Endothelial cell of umbilical vein (primary cell): ENCODE results near the gene EID2B. TPM values are rescaled to one million over a fixed set of nuclear protein-coding genes. Genes with fewer than 3 reads are reported as not detected.

Experiments
- BruUV-seq: library from RNA; stranded (reverse); fragments of 400-500 nt; replicated peaks from 2 replicates; lab custom pipeline; 2021; lab: Mats Ljungman, UMichigan
- CTCF ChIA-PET: fragments of 300-600, 350-600 bp; sonication (Branson Sonifier 250); formaldehyde crosslinking; loops from one replicate; lab custom pipeline; 2021; ENCODE audit warnings: antibody characterized with exemption, inconsistent platforms; lab: Charles Lee
- POLR2A ChIA-PET: fragments of 300-600, 350-600 bp; sonication (Branson Sonifier 250); formaldehyde crosslinking; loops from one replicate; lab custom pipeline; 2021; ENCODE audit warnings: antibody characterized with exemption, inconsistent platforms; lab: Charles Lee
- DNase-seq: peaks from one replicate; pipeline ENCODE4 v3.0.0-alpha.2; 2011; ENCODE audit warnings: low read depth, low spot score
- FAIRE-seq: peaks from 2 replicates; lab custom pipeline; 2011; peaks lifted over from hg19 to GRCh38; lab: Jason Lieb, UNC
- H2AFZ ChIP-seq: 2 replicates; pipeline ENCODE4 v1.6.0; 2012; ENCODE audit warnings: low read depth, low read length, control low read depth, inconsistent platforms
- H3K27ac ChIP-seq: 2 replicates; pipeline ENCODE4 v1.5.1; 2011; ENCODE audit warnings: low read depth, mild to moderate bottlenecking, control low read depth, low read length, moderate library complexity; ENCODE audit not compliant: insufficient read depth
- H3K27me3 ChIP-seq, 2 experiments: 2 replicates each; pipeline versions ENCODE4 v1.6.0 to v1.6.1; 2011; ENCODE audit warnings: low read length in 2 of 2, mixed read lengths in 1 of 2; ENCODE audit not compliant: control insufficient read depth in 2 of 2, insufficient read depth in 2 of 2
- H3K36me3 ChIP-seq, 2 experiments: 2 replicates in 1 of 2; 3 replicates in 1 of 2; pipeline ENCODE4 v1.5.1; 2011; ENCODE audit warnings: low read length in 2 of 2, mild to moderate bottlenecking in 1 of 2, moderate library complexity in 1 of 2; ENCODE audit not compliant: control insufficient read depth in 2 of 2, insufficient read depth in 2 of 2; ENCODE audit errors: extremely low read depth in 1 of 2
- H3K4me1 ChIP-seq: 3 replicates; pipeline ENCODE4 v1.5.1; 2011; ENCODE audit warnings: mild to moderate bottlenecking, low read length; ENCODE audit not compliant: control insufficient read depth, insufficient read depth; ENCODE audit errors: extremely low read depth
- H3K4me2 ChIP-seq: 2 replicates; pipeline ENCODE4 v1.6.1; 2011; ENCODE audit warnings: low read length, control low read depth, mixed read lengths; ENCODE audit not compliant: insufficient read depth
- H3K4me3 ChIP-seq, 3 experiments: fragments of 200-600 bp in 1 of 3; sonication (generic), shearing (Covaris generic) in 1 of 3; replicated peaks in 1 of 3; 2 replicates each; pipeline ENCODE4 v1.5.1; 2011 to 2016; ENCODE audit warnings: control low read depth in 3 of 3, low read length in 3 of 3, mild to moderate bottlenecking in 2 of 3, inconsistent platforms in 1 of 3, low read depth in 1 of 3, moderate library complexity in 1 of 3; ENCODE audit not compliant: insufficient read depth in 1 of 3
- H3K79me2 ChIP-seq: 2 replicates; pipeline ENCODE4 v1.6.0; 2012; ENCODE audit warnings: low read length, inconsistent platforms; ENCODE audit not compliant: control insufficient read depth, insufficient read depth
- H3K9ac ChIP-seq: replicated peaks from 2 replicates; pipeline ENCODE3; 2011; ENCODE audit warnings: low read length, control low read depth; ENCODE audit not compliant: insufficient read depth; ENCODE audit errors: extremely low read depth
- H3K9me1 ChIP-seq: replicated peaks from 3 replicates; pipeline ENCODE4 v1.6.0; 2011; ENCODE audit warnings: mild to moderate bottlenecking, low read length; ENCODE audit not compliant: control insufficient read depth, insufficient read depth; ENCODE audit errors: extremely low read depth
- H3K9me3 ChIP-seq: replicated peaks from 2 replicates; pipeline ENCODE4 v1.5.1; 2012; ENCODE audit warnings: low read length, inconsistent platforms; ENCODE audit not compliant: control insufficient read depth, insufficient read depth
- H4K20me1 ChIP-seq: replicated peaks from 2 replicates; pipeline ENCODE3; 2011; ENCODE audit warnings: mild to moderate bottlenecking, low read length; ENCODE audit not compliant: control insufficient read depth, insufficient read depth; ENCODE audit errors: extremely low read depth
- GATA2 ChIP-seq: IDR thresholded peaks from 2 replicates; pipeline ENCODE4 v1.7.0; 2011; ENCODE audit warnings: low read depth, mild to moderate bottlenecking, moderate library complexity, mixed read lengths, low read length; ENCODE audit not compliant: insufficient read length, insufficient read depth
- dilution Hi-C: fragments of 300-500 bp; cut with MboI; formaldehyde crosslinking; loops from one replicate; pipeline ENCODE4 v1.15.0; 2019; ENCODE audit warnings: low sequenced_read_pairs; ENCODE audit not compliant: extremely low pct_ligation_motif_present
- intact Hi-C: fragments of 100-400 bp; cut with micrococcal nuclease; formaldehyde crosslinking; loops from one replicate; pipeline ENCODE4 v1.10.0; 2022
- polyA plus RNA-seq, 4 experiments: library from polyadenylated mRNA; depleted of rRNA in 3 of 4; stranded (reverse) in 3 of 4; unstranded in 1 of 4; fragments of >200 nt; gene quantifications; 2 replicates each; pipeline versions ENCODE4 v1.2.1 to v1.2.3, GENCODE V29; 2011 to 2012; ENCODE audit warnings: missing spikeins in 1 of 4
- total RNA-seq: library from RNA; stranded (reverse); gene quantifications from 2 replicates; pipeline ENCODE4 v1.2.3, GENCODE V29; 2021

EID2B gene
- total and polyA plus RNA-seq, 2 donors (not counting 3 experiments of a cell fraction or from before 2014, with no cell fraction given): 1.7 to 3.9 TPM

DNA sequence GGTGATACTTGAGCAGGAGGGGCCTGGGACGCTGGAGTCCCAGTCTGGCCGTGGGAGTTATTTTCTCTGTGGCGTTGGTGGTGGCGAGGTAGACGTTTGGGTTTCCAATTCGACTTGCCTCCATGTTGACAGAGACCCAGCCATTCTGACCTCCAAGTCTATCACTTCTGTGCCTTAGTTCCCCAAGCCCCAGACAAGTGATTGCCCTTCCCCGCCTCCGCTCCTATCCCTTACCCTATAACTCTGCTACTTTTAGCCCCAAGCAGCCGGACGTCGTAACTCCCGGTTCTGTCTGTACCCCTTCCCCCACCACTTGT lies 51.5 kb downstream of the EID2B start:
- FAIRE-seq (no peak), DNase-seq (no peak)
- no TSS peak for BruUV-seq
- H3K4me3 ChIP-seq: peak overlapping the region; percentile 77 to 100 (median 88)
- TF ChIP-seq GATA2: no peak
- peaks cover 16% of the 10 kb centered on the region for H3K4me1 ChIP-seq
- dilution Hi-C loops (no loop called here), intact Hi-C loops (loop anchor here (2.0 kb wide), 2 partner anchors 18 to 44 kb away; partner anchors contain the start of gene DLL3)
- no peaks in the 10 kb centered on the region for H3K9me3 ChIP-seq
- H3K9ac ChIP-seq: peak overlapping the region; percentile 98
- peak overlapping the region; percentile 29 for H2AFZ ChIP-seq
- H3K79me2 ChIP-seq: peaks cover 19% of the 10 kb centered on the region
- POLR2A ChIA-PET: interaction anchor here (1.0 kb wide), 1 partner anchor 37 kb away, joined by 3 read pairs; no protein-coding TSS in a partner anchor
- CTCF ChIA-PET: interaction anchor here (1.0 to 1.2 kb wide), 2 partner anchors 51 to 53 kb away, joined by 4 to 5 read pairs; partner anchors contain the start of gene EID2B
- peak overlapping the region; percentile 79 for H3K4me2 ChIP-seq
- H3K9me1 ChIP-seq: no peaks in the 10 kb centered on the region
- H3K27me3 ChIP-seq: no peaks in the 10 kb centered on the region
- H3K27ac ChIP-seq: peak overlapping the region; percentile 71
- H4K20me1 ChIP-seq: no peaks in the 10 kb centered on the region
- H3K36me3 ChIP-seq: peaks cover 6 to 13% of the 10 kb centered on the region in 2 experiments

Other genes with a start within 250 kb of the EID2B start
- not detected in 2 replicates for gene IFNL1, start 236.4 kb downstream of the EID2B start, total RNA-seq
- not detected in 2 replicates for gene IFNL1, start 236.4 kb downstream of the EID2B start, polyA plus RNA-seq
- 1.4 and 1.5 TPM in 2 replicates for gene LRFN1, start 212.0 kb downstream of the EID2B start, total RNA-seq
- 0.38 and 0.39 TPM in 2 replicates for gene LRFN1, start 212.0 kb downstream of the EID2B start, polyA plus RNA-seq
- gene GMFG, start 196.8 kb downstream of the EID2B start, total RNA-seq: 39.5 and 41.5 TPM in 2 replicates
- 9.2 and 13.7 TPM in 2 replicates for gene GMFG, start 196.8 kb downstream of the EID2B start, polyA plus RNA-seq
- 82.1 and 87.7 TPM in 2 replicates for gene SAMD4B, start 190.4 kb downstream of the EID2B start, total RNA-seq
- 84.2 and 98.0 TPM in 2 replicates for gene SAMD4B, start 190.4 kb downstream of the EID2B start, polyA plus RNA-seq
- gene PAF1, start 141.7 kb downstream of the EID2B start, total RNA-seq: 53.6 and 55.1 TPM in 2 replicates
- 77.9 and 90.8 TPM in 2 replicates for gene PAF1, start 141.7 kb downstream of the EID2B start, polyA plus RNA-seq
- 24.7 and 25.5 TPM in 2 replicates for gene MED29, start 141.5 kb downstream of the EID2B start, total RNA-seq
- gene MED29, start 141.5 kb downstream of the EID2B start, polyA plus RNA-seq: 50.4 and 60.3 TPM in 2 replicates
- 12.2 and 26.5 TPM in 2 replicates for gene ZFP36, start 126.0 kb downstream of the EID2B start, total RNA-seq
- gene ZFP36, start 126.0 kb downstream of the EID2B start, polyA plus RNA-seq: 16.3 and 21.7 TPM in 2 replicates
- gene PLEKHG2, start 120.2 kb downstream of the EID2B start, total RNA-seq: 74.1 TPM in 2 replicates
- gene PLEKHG2, start 120.2 kb downstream of the EID2B start, polyA plus RNA-seq: 26.4 and 44.7 TPM in 2 replicates
- gene RPS16, start 96.9 kb downstream of the EID2B start, total RNA-seq: 1,735 and 1,768 TPM in 2 replicates
- 5,244 and 6,084 TPM in 2 replicates for gene RPS16, start 96.9 kb downstream of the EID2B start, polyA plus RNA-seq
- gene SUPT5H, start 87.3 kb downstream of the EID2B start, total RNA-seq: 108 and 120 TPM in 2 replicates
- 81.8 and 87.6 TPM in 2 replicates for gene SUPT5H, start 87.3 kb downstream of the EID2B start, polyA plus RNA-seq
- gene TIMM50, start 52.0 kb downstream of the EID2B start, total RNA-seq: 85.7 and 86.1 TPM in 2 replicates
- gene TIMM50, start 52.0 kb downstream of the EID2B start, polyA plus RNA-seq: 118 and 124 TPM in 2 replicates
- gene DLL3, start 33.9 kb downstream of the EID2B start, total RNA-seq: 0.40 and 0.55 TPM in 2 replicates
- gene DLL3, start 33.9 kb downstream of the EID2B start, polyA plus RNA-seq: 0.73 and 0.89 TPM in 2 replicates
- not detected in 2 replicates for gene SELENOV, start 17.7 kb downstream of the EID2B start, total RNA-seq
- not detected in 2 replicates for gene SELENOV, start 17.7 kb downstream of the EID2B start, polyA plus RNA-seq
- gene EID2, start 7.3 kb upstream of the EID2B start, total RNA-seq: 17.4 and 19.2 TPM in 2 replicates
- gene EID2, start 7.3 kb upstream of the EID2B start, polyA plus RNA-seq: 6.6 TPM in 2 replicates
- not detected in 2 replicates for gene LGALS13, start 69.7 kb upstream of the EID2B start, total RNA-seq
- not detected in 2 replicates for gene LGALS13, start 69.7 kb upstream of the EID2B start, polyA plus RNA-seq
- gene LGALS16, start 123.1 kb upstream of the EID2B start, total RNA-seq: not detected in 2 replicates
- gene LGALS16, start 123.1 kb upstream of the EID2B start, polyA plus RNA-seq: not detected in 2 replicates
- not detected in 2 replicates for gene LGALS14, start 171.6 kb upstream of the EID2B start, total RNA-seq
- gene LGALS14, start 171.6 kb upstream of the EID2B start, polyA plus RNA-seq: not detected in 2 replicates
- gene CLC, start 205.2 kb upstream of the EID2B start, total RNA-seq: not detected in 2 replicates
- gene CLC, start 205.2 kb upstream of the EID2B start, polyA plus RNA-seq: not detected in 2 replicates
- gene LEUTX, start 246.0 kb upstream of the EID2B start, total RNA-seq: not detected in 2 replicates
- not detected in 2 replicates for gene LEUTX, start 246.0 kb upstream of the EID2B start, polyA plus RNA-seq